ENCODE data around the gene E2F4.
A peak's percentile ranks its signal among the peaks of the same experiment; 100 is the strongest.

The E2F4 gene

GRCh38 chr16:67177743-67178699 is 13.9 kb upstream of the E2F4 start:
- H3K4me3 ChIP-seq (ENCODE audit: low read depth, low read length), result no peak overlapping the region
- no peak for TF ChIP-seq CTCF (IDR thresholded peaks at IDR 0.05; ENCODE audit: insufficient read depth, low read depth, low read length, missing control alignments)
- peak; percentile 55 for DNase-seq (ENCODE audit: low read depth)

- no peak overlapping the region for H3K4me3 ChIP-seq (ENCODE audit: low read depth, low read length)
- TF ChIP-seq CTCF (IDR thresholded peaks at IDR 0.05; ENCODE audit: insufficient read depth, low read depth, low read length, missing control alignments), result no peak
- DNase-seq (ENCODE audit: low read depth), result peak; percentile 43
Observed at GRCh38 chr16:67179421-67180080, 12.4 kb upstream of the E2F4 start.

DNA sequence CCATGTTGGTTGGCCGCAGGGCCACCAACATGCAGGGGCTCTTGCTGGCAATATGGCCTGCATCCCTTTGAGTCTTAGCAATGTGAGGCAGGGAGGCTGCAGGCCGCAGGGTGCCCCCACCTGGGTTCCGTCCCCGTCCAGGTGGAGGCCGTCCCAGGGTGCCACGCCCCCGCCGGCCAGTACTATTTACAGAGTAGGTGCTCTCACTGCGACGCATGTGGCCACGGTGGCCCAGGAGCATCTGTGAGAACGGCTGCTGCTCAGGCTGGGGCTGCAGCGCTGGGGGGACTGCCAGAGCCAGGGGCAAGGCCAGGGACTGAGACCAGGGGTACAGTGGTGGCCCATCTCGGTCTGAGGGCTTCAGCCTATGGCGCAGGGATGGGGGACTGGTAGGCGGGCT is 11.8 kb upstream of the E2F4 start:
- no peak for DNase-seq (ENCODE audit: low read depth)
- H3K4me3 ChIP-seq (ENCODE audit: low read depth, low read length), result no peak overlapping the region
- no peak for TF ChIP-seq CTCF (IDR thresholded peaks at IDR 0.05; ENCODE audit: insufficient read depth, low read depth, low read length, missing control alignments)

- no peak for TF ChIP-seq CTCF (IDR thresholded peaks at IDR 0.05; ENCODE audit: insufficient read depth, low read depth, low read length, missing control alignments)
- no peak overlapping the region for H3K4me3 ChIP-seq (ENCODE audit: low read depth, low read length)
- no peak for DNase-seq (ENCODE audit: low read depth)
Observed at GRCh38 chr16:67181346-67181745, 10.6 kb upstream of the E2F4 start.

DNA sequence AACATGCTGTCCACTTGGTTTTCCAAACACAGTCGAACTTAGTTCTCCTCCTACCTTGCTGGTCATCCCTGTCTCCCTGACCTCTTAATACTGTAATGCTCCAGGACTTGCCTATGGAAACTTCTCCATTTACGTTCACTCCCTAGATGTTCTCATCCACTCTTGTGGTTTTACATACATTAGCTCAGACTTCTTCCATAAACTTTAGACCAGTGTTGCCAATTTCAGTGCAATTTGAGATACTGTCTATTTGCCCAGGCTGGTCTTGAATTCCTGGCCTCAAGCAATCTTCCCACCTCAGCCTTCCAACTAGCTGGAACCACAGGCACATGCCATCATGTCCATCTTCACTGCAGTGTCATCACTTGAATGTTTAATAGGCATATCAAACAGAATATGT is 9.7 kb upstream of the E2F4 start:
- no peak for TF ChIP-seq CTCF (IDR thresholded peaks at IDR 0.05; ENCODE audit: insufficient read depth, low read depth, low read length, missing control alignments)
- DNase-seq (ENCODE audit: low read depth), result no peak
- no peak overlapping the region for H3K4me3 ChIP-seq (ENCODE audit: low read depth, low read length)

- DNase-seq (ENCODE audit: low read depth), result no peak
- TF ChIP-seq CTCF (IDR thresholded peaks at IDR 0.05; ENCODE audit: insufficient read depth, low read depth, low read length, missing control alignments), result no peak
- peak overlapping the region; percentile 75 for H3K4me3 ChIP-seq (ENCODE audit: low read depth, low read length)
Observed at GRCh38 chr16:67183284-67183626, 8.7 kb upstream of the E2F4 start.

All from GM12865 (cell line).